ENCODE measurements around the gene PARP15. TPM values are rescaled to one million over a fixed set of nuclear protein-coding genes. Genes with fewer than 3 reads are reported as not detected.

PARP15 gene
- total RNA-seq, 4 donors from 2014 or later, result 0.42 to 2.7 (median 1.1) TPM; not detected in 1

DNA sequence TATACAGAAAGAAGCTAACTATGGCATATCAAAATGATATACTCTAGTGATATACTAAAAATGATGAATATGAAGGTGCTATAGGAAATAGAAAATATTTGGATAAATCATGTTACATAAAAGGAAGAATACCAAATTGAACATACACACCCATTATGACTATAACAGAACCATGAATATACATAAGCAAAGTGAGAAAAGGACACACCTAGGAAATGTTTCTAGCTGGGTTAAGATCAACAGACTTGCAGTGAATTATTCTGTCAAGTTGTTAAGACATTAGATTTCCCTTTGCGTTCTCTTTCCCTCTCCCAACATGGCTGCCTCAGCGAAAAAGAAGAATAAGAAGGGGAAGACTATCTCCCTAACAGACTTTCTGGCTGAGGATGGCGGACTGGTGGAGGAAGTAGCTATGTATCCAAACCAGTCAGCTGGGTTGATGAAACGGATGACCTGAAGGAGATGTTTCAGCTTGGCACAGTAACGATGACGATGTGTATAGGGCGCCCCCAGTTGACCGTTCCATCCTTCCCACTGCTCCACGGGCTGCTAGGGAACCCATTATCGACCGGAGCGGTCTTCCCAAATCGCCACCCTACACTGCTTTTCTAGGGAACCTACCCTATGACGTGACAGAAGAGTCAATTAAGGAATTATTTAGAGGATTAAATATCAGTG is 83.0 kb downstream of the PARP15 start:
- no peak overlapping the region for H3K4me3 ChIP-seq
- no peaks in the 10 kb centered on the region for H3K4me1 ChIP-seq
- H3K27ac ChIP-seq, result no peak overlapping the region
- no peaks in the 10 kb centered on the region for H3K9me3 ChIP-seq
- TF ChIP-seq POLR2A (IDR thresholded peaks at IDR 0.05) (no peak), CTCF (IDR thresholded peaks at IDR 0.05) (no peak), EP300 (IDR thresholded peaks at IDR 0.05) (no peak), POLR2AphosphoS5 (IDR thresholded peaks at IDR 0.05) (no peak)
- WGBS, 2 donors (ENCODE audit: low coverage in 1 of 2), result 58 to 59% methylated on average over 6 to 8 of the region's 14 CpGs
- ATAC-seq, result no peak
- H3K27me3 ChIP-seq, result peaks cover 4% of the 10 kb centered on the region
- no peaks in the 10 kb centered on the region for H3K36me3 ChIP-seq

- no peak overlapping the region for H3K4me3 ChIP-seq
- ATAC-seq, result no peak
- TF ChIP-seq POLR2A (IDR thresholded peaks at IDR 0.05), result no peak
- no peak for TF ChIP-seq POLR2AphosphoS5 (IDR thresholded peaks at IDR 0.05)
- TF ChIP-seq EP300 (IDR thresholded peaks at IDR 0.05), result no peak
- TF ChIP-seq CTCF (IDR thresholded peaks at IDR 0.05), result no peak
Measured at GRCh38 chr3:122661633-122662032, 84.2 kb downstream of the PARP15 start.

DNA sequence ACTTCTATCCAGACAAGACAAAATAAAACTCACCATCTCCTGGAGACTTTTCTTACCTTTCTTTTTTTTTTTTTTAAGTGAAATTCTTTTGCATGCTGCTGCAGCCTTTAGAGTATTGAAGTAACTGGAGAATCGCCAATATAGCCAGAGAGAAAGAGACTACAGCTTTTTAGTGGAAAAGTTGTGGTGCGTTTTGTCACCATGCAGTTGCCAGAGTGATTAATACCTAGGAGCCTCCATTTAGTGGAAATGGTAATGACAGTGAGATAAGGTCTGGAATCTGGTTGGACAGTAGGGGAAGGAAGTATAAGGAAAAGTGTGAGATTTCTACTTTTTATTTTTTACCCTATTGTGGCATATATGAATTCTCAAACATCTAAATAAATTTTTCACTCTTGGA is 85.1 kb downstream of the PARP15 start:
- no peak for ATAC-seq
- H3K4me1 ChIP-seq, result no peaks in the 10 kb centered on the region
- H3K36me3 ChIP-seq, result no peaks in the 10 kb centered on the region
- no peaks in the 10 kb centered on the region for H3K9me3 ChIP-seq
- H3K27me3 ChIP-seq, result peaks cover 4% of the 10 kb centered on the region
- no peak overlapping the region for H3K4me3 ChIP-seq
- TF ChIP-seq POLR2AphosphoS5 (IDR thresholded peaks at IDR 0.05) (no peak), CTCF (IDR thresholded peaks at IDR 0.05) (no peak), POLR2A (IDR thresholded peaks at IDR 0.05) (no peak), EP300 (IDR thresholded peaks at IDR 0.05) (no peak)
- WGBS, 2 donors (ENCODE audit: low coverage in 1 of 2), result 41 to 60% methylated on average over 2 of the region's 2 CpGs
- no peak overlapping the region for H3K27ac ChIP-seq

More at GRCh38 chr3:122661633-122662032, 84.2 kb downstream of the PARP15 start:
- WGBS, 2 donors (ENCODE audit: low coverage in 1 of 2), result 64 to 88% methylated on average over 2 to 12 of the region's 13 CpGs
- Histone ChIP-seq H3K27ac (no peak overlapping the region), H3K36me3 (no peaks in the 10 kb centered on the region), H3K4me1 (no peaks in the 10 kb centered on the region), H3K9me3 (no peaks in the 10 kb centered on the region), H3K27me3 (peaks cover 4% of the 10 kb centered on the region)

- TF ChIP-seq POLR2AphosphoS5 (IDR thresholded peaks at IDR 0.05), result no peak
- no peak for TF ChIP-seq CTCF (IDR thresholded peaks at IDR 0.05)
- no peak for TF ChIP-seq POLR2A (IDR thresholded peaks at IDR 0.05)
- TF ChIP-seq EP300 (IDR thresholded peaks at IDR 0.05), result no peak
- H3K27ac ChIP-seq, result no peak overlapping the region
- no peaks in the 10 kb centered on the region for H3K9me3 ChIP-seq
- ATAC-seq, result no peak
- 45 to 46% methylated on average over 4 of the region's 4 CpGs for WGBS, 2 donors (ENCODE audit: low coverage in 1 of 2)
- no peaks in the 10 kb centered on the region for H3K36me3 ChIP-seq
- peaks cover 11% of the 10 kb centered on the region for H3K27me3 ChIP-seq
- no peaks in the 10 kb centered on the region for H3K4me1 ChIP-seq
- no peak overlapping the region for H3K4me3 ChIP-seq
Measured at GRCh38 chr3:122665226-122665786, 87.9 kb downstream of the PARP15 start.

DNA sequence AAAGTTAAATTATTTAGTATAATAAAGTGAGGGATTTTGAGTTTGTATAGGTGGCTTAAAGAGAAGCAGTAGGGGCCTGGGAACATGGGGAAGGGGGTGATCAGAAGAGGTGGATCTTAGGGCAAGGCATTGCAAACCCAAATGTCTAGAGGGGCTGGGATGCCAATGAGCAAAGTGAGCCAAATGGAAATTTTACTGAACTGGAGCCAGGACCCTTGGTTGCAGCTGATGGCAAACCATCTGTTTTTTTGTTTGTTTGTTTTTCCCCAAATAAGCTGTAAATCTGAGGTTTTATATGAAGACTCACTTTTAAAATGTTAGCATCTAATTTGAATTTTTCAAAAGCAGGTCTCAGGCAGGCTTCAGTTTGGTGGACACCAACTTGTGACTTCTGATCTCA is 88.4 kb downstream of the PARP15 start:
- Histone ChIP-seq H3K36me3 (no peaks in the 10 kb centered on the region), H3K27ac (no peak overlapping the region), H3K4me3 (no peak overlapping the region), H3K9me3 (no peaks in the 10 kb centered on the region), H3K4me1 (no peaks in the 10 kb centered on the region), H3K27me3 (peaks cover 7% of the 10 kb centered on the region)
- no peak for TF ChIP-seq CTCF (IDR thresholded peaks at IDR 0.05)
- TF ChIP-seq POLR2A (IDR thresholded peaks at IDR 0.05), result no peak
- TF ChIP-seq POLR2AphosphoS5 (IDR thresholded peaks at IDR 0.05), result no peak
- no peak for TF ChIP-seq EP300 (IDR thresholded peaks at IDR 0.05)
- no peak for ATAC-seq

Data from gastroesophageal sphincter (tissue), 4 donors.